Measurements from ENCODE around the gene ABHD13. TPM values are rescaled to one million over a fixed set of nuclear protein-coding genes. Genes with fewer than 3 reads are reported as not detected.
"Not testable (repeated sequence)": the region's sequence is repeated elsewhere in the genome, so short reads cannot be mapped to it uniquely, and the experiment has no call there.

ABHD13 gene
- total RNA-seq, 8 experiments from 2014 or later = 6.6 to 12.6 (median 10.6) TPM

- no peaks in the 10 kb centered on the region for H3K4me1 ChIP-seq (replicated peaks in 1 of 2)
- H3K4me3 ChIP-seq = no peak overlapping the region
- 71 to 100% (median 90%) methylated on average over 1 to 4 of the region's 4 CpGs; no CpG with 5 or more reads in 3 of the 10 experiments for WGBS, 10 experiments
- H3K27ac ChIP-seq = no peak overlapping the region
- ATAC-seq (replicated peaks in 6 of 8) = no peak
- in situ Hi-C loops (cut with MboI; ENCODE audit: low pct_unique_long_range_greater_than_20kb in 2 of 9, low sequenced_read_pairs in 9 of 9, unreplicated experiment in 9 of 9) = no loop called here
Measured at GRCh38 chr13:108249150-108249549, 31.0 kb downstream of the ABHD13 start.

GRCh38 chr13:108257248-108257647 is 39.1 kb downstream of the ABHD13 start:
- Histone ChIP-seq H3K4me1 (replicated peaks in 1 of 2) (no peaks in the 10 kb centered on the region), H3K4me3 (no peak overlapping the region), H3K27ac (no peak overlapping the region)
- ATAC-seq (replicated peaks in 6 of 8) = no peak
- in situ Hi-C loops (cut with MboI; ENCODE audit: low pct_unique_long_range_greater_than_20kb in 2 of 9, low sequenced_read_pairs in 9 of 9, unreplicated experiment in 9 of 9) = no loop called here
- WGBS, 10 experiments = 23 to 92% (median 61%) methylated on average over 2 of the region's 2 CpGs; no CpG with 5 or more reads in 2 of the 10 experiments

DNA sequence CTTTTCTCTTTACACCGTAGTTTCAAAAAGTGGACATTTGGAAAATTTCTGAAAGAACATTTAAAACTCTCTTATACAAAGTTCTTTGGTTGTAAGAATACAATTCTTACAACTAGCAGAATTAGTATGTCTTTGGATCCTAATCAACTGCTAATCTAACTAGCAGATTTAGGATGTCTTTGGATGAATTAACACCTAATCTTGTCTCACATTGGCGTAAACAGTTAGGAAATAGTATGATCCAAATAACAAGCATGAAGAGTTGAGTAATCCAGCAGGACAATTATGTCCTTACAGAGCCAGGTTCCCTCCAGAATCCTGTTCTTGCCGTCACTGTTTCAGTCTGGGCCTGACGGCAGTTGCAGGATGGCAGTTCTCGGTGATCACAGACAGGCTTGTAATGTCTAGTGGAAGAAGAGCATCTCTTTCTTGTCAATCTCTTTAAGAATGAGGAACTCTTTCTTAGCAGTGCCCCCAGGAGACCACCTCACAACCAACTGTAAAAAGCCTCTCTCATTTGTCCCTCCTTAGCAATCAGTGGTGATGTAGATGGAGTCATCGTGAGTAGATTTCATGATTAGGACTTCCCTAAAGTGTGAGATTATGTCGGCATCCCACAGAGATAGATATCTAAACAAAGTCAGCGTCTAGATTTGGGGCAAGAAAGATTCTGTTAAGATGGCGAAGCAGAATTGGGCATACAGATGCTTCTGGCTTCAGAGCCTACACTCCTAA is 45.6 kb downstream of the ABHD13 start:
- 74 to 100% (median 95%) methylated on average over 2 to 8 of the region's 9 CpGs; no CpG with 5 or more reads in 1 of the 10 experiments for WGBS, 10 experiments
- Histone ChIP-seq H3K27ac (no peak overlapping the region), H3K4me3 (no peak overlapping the region), H3K4me1 (replicated peaks in 1 of 2) (no peaks in the 10 kb centered on the region)
- in situ Hi-C loops (cut with MboI; ENCODE audit: low pct_unique_long_range_greater_than_20kb in 2 of 9, low sequenced_read_pairs in 9 of 9, unreplicated experiment in 9 of 9) = no loop called here
- no peak for ATAC-seq (replicated peaks in 6 of 8)

GRCh38 chr13:108266321-108266990 is 48.3 kb downstream of the ABHD13 start:
- no peaks in the 10 kb centered on the region for H3K4me1 ChIP-seq (replicated peaks in 1 of 2)
- ATAC-seq (replicated peaks in 6 of 8) = no peak
- in situ Hi-C loops (cut with MboI; ENCODE audit: low pct_unique_long_range_greater_than_20kb in 2 of 9, low sequenced_read_pairs in 9 of 9, unreplicated experiment in 9 of 9) = no loop called here
- 43 to 100% (median 81%) methylated on average over 1 to 9 of the region's 10 CpGs; no CpG with 5 or more reads in 2 of the 10 experiments for WGBS, 10 experiments
- no peak overlapping the region for H3K27ac ChIP-seq
- no peak overlapping the region for H3K4me3 ChIP-seq

GRCh38 chr13:108267347-108267746 is 49.2 kb downstream of the ABHD13 start:
- 75 to 100% (median 86%) methylated on average over 1 to 4 of the region's 4 CpGs; no CpG with 5 or more reads in 1 of the 10 experiments for WGBS, 10 experiments
- no peaks in the 10 kb centered on the region for H3K4me1 ChIP-seq (replicated peaks in 1 of 2)
- in situ Hi-C loops (cut with MboI; ENCODE audit: low pct_unique_long_range_greater_than_20kb in 2 of 9, low sequenced_read_pairs in 9 of 9, unreplicated experiment in 9 of 9) = no loop called here
- no peak overlapping the region for H3K27ac ChIP-seq
- no peak overlapping the region for H3K4me3 ChIP-seq
- ATAC-seq (replicated peaks in 6 of 8) = no peak

- H3K27ac ChIP-seq; H3K4me3 ChIP-seq; ATAC-seq (replicated peaks in 6 of 8); H3K4me1 ChIP-seq (replicated peaks in 1 of 2); in situ Hi-C loops (cut with MboI; ENCODE audit: low pct_unique_long_range_greater_than_20kb in 2 of 9, low sequenced_read_pairs in 9 of 9, unreplicated experiment in 9 of 9): not testable (repeated sequence)
- 75 to 100% (median 92%) methylated on average over 1 to 3 of the region's 3 CpGs; no CpG with 5 or more reads in 3 of the 10 experiments for WGBS, 10 experiments
Measured at GRCh38 chr13:108267855-108268254, 49.7 kb downstream of the ABHD13 start.

DNA sequence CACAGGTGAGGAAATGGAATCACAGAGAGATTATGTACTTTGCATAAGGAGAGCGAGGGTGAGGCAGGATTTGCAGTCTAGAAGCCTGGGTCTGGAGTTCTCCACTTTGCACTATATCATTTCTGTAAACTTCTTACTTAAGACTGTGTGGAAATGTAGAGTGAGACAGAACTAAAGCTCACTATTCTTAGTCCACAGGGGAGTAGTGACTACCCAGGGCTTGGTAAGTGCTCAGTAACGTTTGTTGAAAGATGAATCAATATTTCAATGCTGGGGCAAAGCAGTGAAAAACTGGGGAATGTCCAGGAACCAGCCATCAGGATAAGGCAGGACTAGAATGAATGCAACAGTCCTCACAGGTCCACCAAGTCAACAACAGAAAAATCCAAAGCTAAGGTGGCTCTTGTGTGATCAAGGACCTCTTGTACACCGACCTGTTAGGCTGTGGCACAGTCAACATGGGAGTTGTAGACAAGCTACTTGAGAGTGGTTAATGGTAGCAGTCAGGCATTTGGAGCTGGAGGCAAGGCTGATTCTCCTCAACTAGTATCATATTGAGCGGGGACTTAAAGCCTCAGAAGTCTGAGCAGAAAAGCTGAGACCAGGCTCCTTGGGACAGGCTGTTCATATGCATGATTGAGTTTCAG is 50.4 kb downstream of the ABHD13 start:
- H3K27ac ChIP-seq = no peak overlapping the region
- WGBS, 10 experiments = 20 to 100% (median 79%) methylated on average over 1 to 3 of the region's 4 CpGs; no CpG with 5 or more reads in 1 of the 10 experiments
- in situ Hi-C loops (cut with MboI; ENCODE audit: low pct_unique_long_range_greater_than_20kb in 2 of 9, low sequenced_read_pairs in 9 of 9, unreplicated experiment in 9 of 9) = no loop called here
- H3K4me3 ChIP-seq = no peak overlapping the region
- H3K4me1 ChIP-seq (replicated peaks in 1 of 2) = no peaks in the 10 kb centered on the region
- ATAC-seq (replicated peaks in 6 of 8) = no peak

DNA sequence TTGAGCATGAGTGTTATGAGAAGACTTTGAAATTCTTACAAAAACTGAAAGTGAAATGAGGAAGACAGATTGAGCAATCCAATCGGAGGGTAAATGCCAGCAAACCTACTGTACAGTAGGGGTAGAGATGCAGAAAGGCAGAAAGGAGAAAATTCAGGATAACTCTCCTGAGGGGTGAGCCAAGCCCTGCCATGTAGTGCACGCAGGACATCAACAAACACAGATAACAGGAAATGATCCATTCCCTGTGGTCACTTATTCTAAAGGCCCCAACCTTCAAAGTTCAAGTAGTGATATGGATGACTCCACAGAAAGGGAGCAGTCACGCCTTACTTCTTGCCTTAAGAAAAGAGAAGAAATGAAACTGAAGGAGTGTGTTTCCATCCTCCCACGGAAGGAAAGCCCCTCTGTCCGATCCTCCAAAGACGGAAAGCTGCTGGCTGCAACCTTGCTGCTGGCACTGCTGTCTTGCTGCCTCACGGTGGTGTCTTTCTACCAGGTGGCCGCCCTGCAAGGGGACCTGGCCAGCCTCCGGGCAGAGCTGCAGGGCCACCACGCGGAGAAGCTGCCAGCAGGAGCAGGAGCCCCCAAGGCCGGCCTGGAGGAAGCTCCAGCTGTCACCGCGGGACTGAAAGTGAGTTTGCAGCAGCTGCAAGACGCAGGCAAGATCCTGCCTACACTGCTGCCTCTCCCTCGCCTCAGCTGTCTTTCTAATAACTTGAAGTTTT is 51.6 kb downstream of the ABHD13 start, which contains the start of gene TNFSF13B:
Gene TNFSF13B, plus strand, starts transcription at position 118 of the 728 bp plus-strand sequence. Its CDS starts 178 bp downstream, at position 296.
- H3K4me3 ChIP-seq = no peak within 1 kb of the TSS
- peak in 3 of 8 experiments; percentile 75 to 85 (median 77) for ATAC-seq (replicated peaks in 6 of 8)
- H3K27ac ChIP-seq = no peak within 1 kb of the TSS
- in situ Hi-C loops (cut with MboI; ENCODE audit: low pct_unique_long_range_greater_than_20kb in 2 of 9, low sequenced_read_pairs in 9 of 9, unreplicated experiment in 9 of 9) = no loop called here
- 0 to 100% (median 49%) methylated on average over 1 to 11 of the region's 16 CpGs for WGBS, 10 experiments
- H3K4me1 ChIP-seq (replicated peaks in 1 of 2) = no peaks in the 10 kb centered on the region

DNA sequence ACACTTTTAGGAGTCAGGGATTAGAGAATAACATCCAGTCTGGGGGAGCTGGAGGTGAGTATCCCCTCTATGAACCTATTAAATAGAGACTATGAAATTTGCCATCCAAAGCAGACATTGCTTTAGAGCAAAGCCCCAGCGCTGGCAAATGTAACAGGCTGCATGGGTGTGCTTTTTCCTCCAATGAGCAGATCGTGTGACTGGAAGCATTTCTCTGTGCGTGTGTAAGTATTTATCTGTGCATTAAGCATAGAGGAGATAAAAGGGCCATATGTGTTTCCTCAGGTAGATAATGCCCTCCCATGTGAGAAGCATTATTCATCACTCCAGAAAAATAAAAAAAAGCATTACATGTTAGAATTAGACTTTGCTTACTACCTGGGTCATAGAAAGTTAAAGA is 52.2 kb downstream of the ABHD13 start:
- 0 to 100% (median 83%) methylated on average over 1 to 3 of the region's 3 CpGs; no CpG with 5 or more reads in 3 of the 10 experiments for WGBS, 10 experiments
- Histone ChIP-seq H3K4me1 (replicated peaks in 1 of 2) (no peaks in the 10 kb centered on the region), H3K4me3 (no peak overlapping the region), H3K27ac (no peak overlapping the region)
- peak in 3 of 8 experiments; percentile 10 to 44 (median 13) for ATAC-seq (replicated peaks in 6 of 8)
- in situ Hi-C loops (cut with MboI; ENCODE audit: low pct_unique_long_range_greater_than_20kb in 2 of 9, low sequenced_read_pairs in 9 of 9, unreplicated experiment in 9 of 9) = no loop called here

- in situ Hi-C loops (cut with MboI; ENCODE audit: low pct_unique_long_range_greater_than_20kb in 2 of 9, low sequenced_read_pairs in 9 of 9, unreplicated experiment in 9 of 9) = no loop called here
- no peak overlapping the region for H3K27ac ChIP-seq
- H3K4me3 ChIP-seq = no peak overlapping the region
- no peaks in the 10 kb centered on the region for H3K4me1 ChIP-seq (replicated peaks in 1 of 2)
- ATAC-seq (replicated peaks in 6 of 8) = no peak
Measured at GRCh38 chr13:108272333-108272732, 54.1 kb downstream of the ABHD13 start.

DNA sequence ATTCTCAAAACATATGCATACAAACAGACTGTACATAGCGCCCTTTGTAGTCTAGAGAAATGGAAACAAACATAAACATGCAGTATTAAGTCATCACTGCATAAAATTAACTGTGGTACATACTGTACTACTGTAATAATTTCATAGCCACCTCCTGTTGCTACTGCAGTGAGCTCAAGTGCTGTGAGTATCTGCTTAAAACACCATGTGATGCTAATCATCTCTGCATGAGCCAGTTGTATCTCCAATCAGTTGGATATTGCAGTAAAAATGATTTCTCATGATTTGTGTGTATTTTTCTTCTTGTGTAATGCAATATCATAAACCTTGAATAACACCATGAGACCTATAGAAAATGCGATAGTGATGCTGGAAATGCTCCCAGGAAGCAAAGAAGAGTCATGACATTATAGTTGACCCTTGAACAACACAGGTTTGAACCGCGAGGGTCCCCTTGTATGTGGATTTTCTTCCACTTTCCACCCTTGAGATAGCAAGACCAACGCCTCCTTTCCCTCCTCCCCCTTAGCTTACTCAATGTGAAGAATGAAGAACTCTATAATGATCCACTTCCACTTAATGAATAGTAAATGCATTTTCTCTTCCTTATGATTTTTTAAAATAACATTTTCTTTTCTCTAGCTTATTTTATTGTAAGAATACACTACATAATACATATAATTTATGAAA is 55.4 kb downstream of the ABHD13 start:
- 58 to 100% (median 82%) methylated on average over 1 to 5 of the region's 5 CpGs for WGBS, 10 experiments
- in situ Hi-C loops (cut with MboI; ENCODE audit: low pct_unique_long_range_greater_than_20kb in 2 of 9, low sequenced_read_pairs in 9 of 9, unreplicated experiment in 9 of 9) = no loop called here
- Histone ChIP-seq H3K27ac (no peak overlapping the region), H3K4me1 (replicated peaks in 1 of 2) (no peaks in the 10 kb centered on the region), H3K4me3 (no peak overlapping the region)
- ATAC-seq (replicated peaks in 6 of 8) = no peak

- in situ Hi-C loops (cut with MboI; ENCODE audit: low pct_unique_long_range_greater_than_20kb in 2 of 9, low sequenced_read_pairs in 9 of 9, unreplicated experiment in 9 of 9) = no loop called here
- H3K4me1 ChIP-seq (replicated peaks in 1 of 2) = no peaks in the 10 kb centered on the region
- no peak overlapping the region for H3K4me3 ChIP-seq
- H3K27ac ChIP-seq = no peak overlapping the region
- no peak for ATAC-seq (replicated peaks in 6 of 8)
Measured at GRCh38 chr13:108274718-108275117, 56.5 kb downstream of the ABHD13 start.

Data from motor neuron (in vitro differentiated cells).